ENCODE results near the gene TAS2R60. TPM values are rescaled to one million over a fixed set of nuclear protein-coding genes. Genes with fewer than 3 reads are reported as not detected.

TAS2R60 gene
- total and polyA plus RNA-seq, 9 of the 15 experiments (the other 6 are each of a cell fraction or from before 2014, with no cell fraction given): 0.08 TPM; not detected in 8

DNA sequence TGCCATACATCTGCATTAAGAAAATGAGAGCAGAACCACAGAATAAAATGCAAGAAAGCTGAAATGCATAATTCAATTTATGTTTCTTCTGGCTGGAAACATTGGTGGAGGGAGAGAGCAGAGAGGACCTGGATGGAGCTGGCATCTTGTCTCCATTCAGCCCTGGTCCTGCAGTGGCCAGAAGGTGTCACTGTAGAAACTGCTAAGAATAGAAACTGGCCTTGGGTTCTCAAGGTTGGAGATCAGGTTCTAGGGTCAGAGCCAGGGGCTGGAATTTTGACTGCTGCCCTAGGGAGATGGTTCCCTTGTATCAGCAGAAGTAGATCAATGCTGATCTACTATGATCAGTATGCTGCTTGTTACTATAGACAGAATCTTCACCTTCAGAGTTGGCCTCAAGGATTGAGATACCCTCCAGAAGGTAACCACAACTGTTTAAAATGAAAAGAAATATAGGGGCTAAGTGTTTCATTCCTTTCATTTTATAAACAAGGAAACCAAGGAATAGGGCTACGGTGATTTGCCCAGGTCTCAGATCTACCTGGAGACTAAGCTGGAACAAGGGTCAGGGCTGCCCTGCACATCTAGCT lies 47.6 kb downstream of the TAS2R60 start (continued):
- TF ChIP-seq MAFK (IDR thresholded peaks at IDR 0.05; ENCODE audit: low read length): no peak
- no peak for TF ChIP-seq ZNF551 (CRISPR knock-in tag; IDR thresholded peaks at IDR 0.05)
- TF ChIP-seq, protein P1, sequence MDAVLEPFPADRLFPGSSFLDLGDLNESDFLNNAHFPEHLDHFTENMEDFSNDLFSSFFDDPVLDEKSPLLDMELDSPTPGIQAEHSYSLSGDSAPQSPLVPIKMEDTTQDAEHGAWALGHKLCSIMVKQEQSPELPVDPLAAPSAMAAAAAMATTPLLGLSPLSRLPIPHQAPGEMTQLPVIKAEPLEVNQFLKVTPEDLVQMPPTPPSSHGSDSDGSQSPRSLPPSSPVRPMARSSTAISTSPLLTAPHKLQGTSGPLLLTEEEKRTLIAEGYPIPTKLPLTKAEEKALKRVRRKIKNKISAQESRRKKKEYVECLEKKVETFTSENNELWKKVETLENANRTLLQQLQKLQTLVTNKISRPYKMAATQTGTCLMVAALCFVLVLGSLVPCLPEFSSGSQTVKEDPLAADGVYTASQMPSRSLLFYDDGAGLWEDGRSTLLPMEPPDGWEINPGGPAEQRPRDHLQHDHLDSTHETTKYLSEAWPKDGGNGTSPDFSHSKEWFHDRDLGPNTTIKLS (IDR thresholded peaks at IDR 0.05; ENCODE audit: borderline replicate concordance, low read depth): 0 out of 2 replicates have a peak, but pooled peaks have one; percentile 26
- TF ChIP-seq, protein P2, sequence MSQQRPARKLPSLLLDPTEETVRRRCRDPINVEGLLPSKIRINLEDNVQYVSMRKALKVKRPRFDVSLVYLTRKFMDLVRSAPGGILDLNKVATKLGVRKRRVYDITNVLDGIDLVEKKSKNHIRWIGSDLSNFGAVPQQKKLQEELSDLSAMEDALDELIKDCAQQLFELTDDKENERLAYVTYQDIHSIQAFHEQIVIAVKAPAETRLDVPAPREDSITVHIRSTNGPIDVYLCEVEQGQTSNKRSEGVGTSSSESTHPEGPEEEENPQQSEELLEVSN (IDR thresholded peaks at IDR 0.05; ENCODE audit: borderline replicate concordance in 1 of 2, extremely low read depth in 1 of 2, insufficient read depth in 1 of 2, insufficient read length in 1 of 2, low read depth in 1 of 2, low read length in 1 of 2, poor library complexity in 1 of 2, severe bottlenecking in 1 of 2): no peak
- no peak for TF ChIP-seq BRF1 (IDR thresholded peaks at IDR 0.05; ENCODE audit: borderline replicate concordance, extremely low read depth, insufficient read length)
- TF ChIP-seq, protein P3, sequence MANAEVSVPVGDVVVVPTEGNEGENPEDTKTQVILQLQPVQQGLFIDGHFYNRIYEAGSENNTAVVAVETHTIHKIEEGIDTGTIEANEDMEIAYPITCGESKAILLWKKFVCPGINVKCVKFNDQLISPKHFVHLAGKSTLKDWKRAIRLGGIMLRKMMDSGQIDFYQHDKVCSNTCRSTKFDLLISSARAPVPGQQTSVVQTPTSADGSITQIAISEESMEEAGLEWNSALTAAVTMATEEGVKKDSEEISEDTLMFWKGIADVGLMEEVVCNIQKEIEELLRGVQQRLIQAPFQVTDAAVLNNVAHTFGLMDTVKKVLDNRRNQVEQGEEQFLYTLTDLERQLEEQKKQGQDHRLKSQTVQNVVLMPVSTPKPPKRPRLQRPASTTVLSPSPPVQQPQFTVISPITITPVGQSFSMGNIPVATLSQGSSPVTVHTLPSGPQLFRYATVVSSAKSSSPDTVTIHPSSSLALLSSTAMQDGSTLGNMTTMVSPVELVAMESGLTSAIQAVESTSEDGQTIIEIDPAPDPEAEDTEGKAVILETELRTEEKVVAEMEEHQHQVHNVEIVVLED (CRISPR knock-in tag; IDR thresholded peaks at IDR 0.05): no peak
- TF ChIP-seq, protein P4, sequence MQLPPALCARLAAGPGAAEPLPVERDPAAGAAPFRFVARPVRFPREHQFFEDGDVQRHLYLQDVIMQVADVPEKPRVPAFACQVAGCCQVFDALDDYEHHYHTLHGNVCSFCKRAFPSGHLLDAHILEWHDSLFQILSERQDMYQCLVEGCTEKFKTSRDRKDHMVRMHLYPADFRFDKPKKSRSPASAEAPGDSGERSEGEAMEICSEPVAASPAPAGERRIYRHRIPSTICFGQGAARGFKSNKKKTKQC (CRISPR knock-in tag; IDR thresholded peaks at IDR 0.05): no peak
- no peak for TF ChIP-seq YBX1 (IDR thresholded peaks at IDR 0.05)
- TF ChIP-seq, protein P5, sequence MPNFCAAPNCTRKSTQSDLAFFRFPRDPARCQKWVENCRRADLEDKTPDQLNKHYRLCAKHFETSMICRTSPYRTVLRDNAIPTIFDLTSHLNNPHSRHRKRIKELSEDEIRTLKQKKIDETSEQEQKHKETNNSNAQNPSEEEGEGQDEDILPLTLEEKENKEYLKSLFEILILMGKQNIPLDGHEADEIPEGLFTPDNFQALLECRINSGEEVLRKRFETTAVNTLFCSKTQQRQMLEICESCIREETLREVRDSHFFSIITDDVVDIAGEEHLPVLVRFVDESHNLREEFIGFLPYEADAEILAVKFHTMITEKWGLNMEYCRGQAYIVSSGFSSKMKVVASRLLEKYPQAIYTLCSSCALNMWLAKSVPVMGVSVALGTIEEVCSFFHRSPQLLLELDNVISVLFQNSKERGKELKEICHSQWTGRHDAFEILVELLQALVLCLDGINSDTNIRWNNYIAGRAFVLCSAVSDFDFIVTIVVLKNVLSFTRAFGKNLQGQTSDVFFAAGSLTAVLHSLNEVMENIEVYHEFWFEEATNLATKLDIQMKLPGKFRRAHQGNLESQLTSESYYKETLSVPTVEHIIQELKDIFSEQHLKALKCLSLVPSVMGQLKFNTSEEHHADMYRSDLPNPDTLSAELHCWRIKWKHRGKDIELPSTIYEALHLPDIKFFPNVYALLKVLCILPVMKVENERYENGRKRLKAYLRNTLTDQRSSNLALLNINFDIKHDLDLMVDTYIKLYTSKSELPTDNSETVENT (CRISPR knock-in tag; IDR thresholded peaks at IDR 0.05): no peak
- peak; percentile 81 to 90 for TF ChIP-seq RAD21 (CRISPR knock-in tag; conservative IDR thresholded peaks at IDR 0.05 in 1 of 2, IDR thresholded peaks at IDR 0.05 in 1 of 2)
- no peak for TF ChIP-seq CAMTA2 (CRISPR knock-in tag; conservative IDR thresholded peaks at IDR 0.05)
- no peak for TF ChIP-seq ATF1 (CRISPR knock-in tag; IDR thresholded peaks at IDR 0.05)
- no peak for TF ChIP-seq ATF1 (tag; IDR thresholded peaks at IDR 0.05)
- TF ChIP-seq FOXA1 (IDR thresholded peaks at IDR 0.05; ENCODE audit: borderline replicate concordance): no peak
- TF ChIP-seq SIX5 (IDR thresholded peaks at IDR 0.05; ENCODE audit: borderline replicate concordance in 1 of 2, insufficient read depth in 1 of 2, low read depth in 1 of 2, low read length in 2 of 2): no peak
- peak; percentile 12 for TF ChIP-seq ZFP36 (IDR thresholded peaks at IDR 0.05; ENCODE audit: low read depth, low read length, partially characterized antibody)
- TF ChIP-seq, protein P6, sequence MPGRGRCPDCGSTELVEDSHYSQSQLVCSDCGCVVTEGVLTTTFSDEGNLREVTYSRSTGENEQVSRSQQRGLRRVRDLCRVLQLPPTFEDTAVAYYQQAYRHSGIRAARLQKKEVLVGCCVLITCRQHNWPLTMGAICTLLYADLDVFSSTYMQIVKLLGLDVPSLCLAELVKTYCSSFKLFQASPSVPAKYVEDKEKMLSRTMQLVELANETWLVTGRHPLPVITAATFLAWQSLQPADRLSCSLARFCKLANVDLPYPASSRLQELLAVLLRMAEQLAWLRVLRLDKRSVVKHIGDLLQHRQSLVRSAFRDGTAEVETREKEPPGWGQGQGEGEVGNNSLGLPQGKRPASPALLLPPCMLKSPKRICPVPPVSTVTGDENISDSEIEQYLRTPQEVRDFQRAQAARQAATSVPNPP (IDR thresholded peaks at IDR 0.05; ENCODE audit: borderline replicate concordance, insufficient read depth, insufficient read length): no peak
- TF ChIP-seq ZNF232 (CRISPR knock-in tag; IDR thresholded peaks at IDR 0.05): no peak
- TF ChIP-seq SRSF7 (optimal IDR thresholded peaks at IDR 0.05; ENCODE audit: low read depth, low read length): no peak
